CD4-positive, alpha-beta T cell treated with Interleukin-6 at 100 ng/mL for 8 hours (primary cell): ENCODE data around the gene AFF1.
"Not testable (repeated sequence)": the region's sequence is repeated elsewhere in the genome, so short reads cannot be mapped to it uniquely, and the experiment has no call there.

ENCODE experiments used
- DNase-seq: peaks from one replicate; pipeline ENCODE4 v3.0.0-alpha.2; 2020; ENCODE audit warnings: mixed read lengths, low spot score

Gene AFF1

DNA sequence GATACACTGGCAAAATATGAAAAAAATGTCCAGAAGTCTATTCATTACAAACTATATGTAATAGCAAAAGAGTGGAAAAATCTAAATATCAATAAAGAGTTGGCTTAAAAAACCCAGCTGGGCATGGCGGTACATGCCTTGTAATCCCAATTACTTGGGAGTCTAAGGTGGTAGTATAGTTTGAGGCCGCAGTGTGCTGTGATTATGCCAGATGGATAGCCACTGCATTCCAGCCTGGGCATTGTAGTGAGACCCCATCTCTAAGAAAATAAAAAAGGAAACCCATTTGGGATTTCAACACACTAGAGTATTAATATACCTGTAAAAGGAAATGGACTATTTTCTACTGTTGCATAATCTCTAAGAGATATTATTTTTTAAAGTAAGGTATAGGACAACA lies 45.4 kb downstream of the AFF1 start:
- DNase-seq, result no peak

- peak; percentile 13 for DNase-seq
Observed at GRCh38 chr4:86981789-86982188, 47.0 kb downstream of the AFF1 start.

- not testable (repeated sequence) for DNase-seq
Observed at GRCh38 chr4:86985852-86986251, 51.0 kb downstream of the AFF1 start.

DNA sequence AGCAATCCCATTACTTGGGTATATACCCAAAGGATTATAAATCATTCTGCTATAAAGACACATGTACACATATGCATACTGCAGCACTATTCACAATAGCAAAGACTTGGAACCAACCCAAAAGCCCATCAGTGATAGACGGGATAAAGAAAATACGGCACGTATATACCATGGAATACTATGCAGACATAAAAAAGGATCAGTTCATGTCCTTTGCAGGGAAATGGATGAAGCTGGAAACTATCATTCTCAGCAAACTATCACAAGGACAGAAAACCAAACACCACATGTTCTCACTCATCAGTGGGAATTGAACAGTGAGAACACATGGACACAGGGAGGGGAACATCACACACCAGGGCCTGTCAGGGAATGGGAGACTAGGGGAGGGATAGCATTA lies 54.8 kb downstream of the AFF1 start:
- not testable (repeated sequence) for DNase-seq

GRCh38 chr4:86990510-86990909 lies 55.7 kb downstream of the AFF1 start:
- no peak for DNase-seq

- no peak for DNase-seq
Observed at GRCh38 chr4:86991994-86992393, 57.2 kb downstream of the AFF1 start.

DNA sequence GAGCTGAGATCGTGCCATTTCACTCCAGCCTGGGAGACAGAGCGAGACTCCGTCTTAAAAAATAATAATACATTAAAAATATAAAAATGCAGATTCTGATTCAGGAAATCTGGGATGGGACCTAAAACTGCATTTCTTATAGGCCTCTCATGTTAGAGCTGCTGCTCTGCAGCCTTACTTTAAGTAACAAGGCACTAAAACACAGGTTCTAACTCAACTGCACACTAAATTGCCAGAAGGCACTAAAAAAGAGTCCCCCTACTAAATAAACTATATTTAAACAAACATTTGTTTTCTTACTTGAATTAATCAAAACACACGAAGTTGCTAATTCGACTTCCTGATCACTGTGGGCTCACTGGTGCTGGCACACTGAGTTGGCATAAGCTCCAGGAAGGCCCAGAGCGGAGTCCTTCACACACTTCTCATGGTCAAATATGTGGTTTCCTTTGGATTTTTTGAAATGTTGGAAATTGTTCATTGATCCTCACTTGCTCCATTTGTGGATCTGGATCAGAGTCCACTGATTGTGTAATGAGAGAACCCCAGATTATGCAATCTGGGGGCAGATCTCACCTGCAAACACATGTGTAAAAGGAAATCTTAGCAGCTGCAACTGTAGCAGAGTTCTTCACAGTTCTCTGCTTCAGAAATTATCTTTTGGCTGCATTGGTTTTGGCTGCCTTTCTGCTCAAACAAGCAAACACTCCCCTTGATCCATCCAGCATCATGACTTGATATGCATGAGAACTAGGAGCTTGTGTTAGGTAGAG lies 59.3 kb downstream of the AFF1 start:
- no peak for DNase-seq

DNA sequence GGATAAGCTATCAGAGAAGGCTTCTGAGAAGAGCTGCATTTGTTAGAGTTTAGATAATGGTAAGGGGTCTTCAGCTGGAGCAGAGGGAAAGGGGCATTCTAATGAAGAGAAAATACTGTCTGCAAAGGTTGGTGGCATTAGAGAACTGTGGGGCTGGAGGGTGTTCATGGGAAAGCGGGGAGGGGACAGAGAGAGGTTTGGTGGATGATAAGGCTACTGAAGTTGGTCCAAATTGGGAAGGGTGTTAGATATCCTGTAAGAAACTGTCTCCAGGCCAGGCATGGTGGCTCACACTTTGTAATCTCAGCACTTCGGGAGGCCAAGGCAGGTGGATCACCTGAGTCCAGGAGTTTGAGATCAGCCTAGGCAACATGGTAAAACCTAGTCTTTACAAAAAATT lies 59.9 kb downstream of the AFF1 start:
- DNase-seq, result no peak

- not testable (repeated sequence) for DNase-seq
Observed at GRCh38 chr4:86996510-86996909, 61.7 kb downstream of the AFF1 start.

DNA sequence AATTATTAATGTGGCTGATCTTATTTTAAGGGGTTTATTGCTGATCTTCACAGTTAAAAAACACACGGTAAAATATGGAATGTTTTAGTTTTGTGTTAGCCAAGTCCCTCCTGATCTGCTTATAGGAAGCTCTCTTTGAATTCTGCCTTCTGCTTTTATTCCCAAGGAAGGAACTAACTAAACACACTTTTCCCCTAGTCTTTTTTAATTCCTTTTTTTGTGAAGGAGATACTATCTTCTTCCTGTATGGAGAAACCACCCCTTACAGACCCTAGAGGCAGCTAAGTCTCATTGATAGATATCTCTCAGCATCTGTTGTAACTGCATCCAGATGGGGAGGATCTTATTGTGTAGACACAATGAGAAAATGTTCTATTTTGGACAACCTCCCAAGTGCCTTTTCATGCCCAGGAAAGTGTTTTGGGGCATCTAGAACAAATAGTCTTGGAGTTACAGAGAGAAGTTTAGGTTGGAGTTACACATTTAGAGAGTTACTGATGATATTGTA lies 64.4 kb downstream of the AFF1 start:
- DNase-seq, result no peak

- DNase-seq, result no peak
Observed at GRCh38 chr4:87002682-87003043, 67.9 kb downstream of the AFF1 start.

DNA sequence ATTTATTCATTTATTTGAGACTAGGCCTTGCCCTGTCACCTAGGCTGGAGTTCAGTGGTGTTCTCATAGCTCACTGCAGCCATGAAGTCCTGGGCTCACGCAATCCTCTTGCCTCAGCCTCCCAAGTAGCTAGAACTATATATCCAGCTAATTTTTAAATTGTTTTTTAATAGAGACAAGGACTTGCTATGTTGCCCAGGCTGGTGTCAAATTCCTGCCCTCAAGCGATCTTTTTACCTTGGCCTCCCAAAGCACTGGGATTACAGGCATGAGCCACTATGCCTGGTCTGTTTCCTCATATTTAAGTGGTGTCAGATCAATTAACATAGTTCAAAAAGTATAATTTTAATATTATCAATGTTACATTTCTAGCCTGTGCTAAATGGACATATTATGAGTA lies 68.5 kb downstream of the AFF1 start:
- no peak for DNase-seq

GRCh38 chr4:87005369-87005689 lies 70.5 kb downstream of the AFF1 start:
- no peak for DNase-seq

GRCh38 chr4:87005690-87006425 lies 71.0 kb downstream of the AFF1 start:
- peak; percentile 12 for DNase-seq

DNA sequence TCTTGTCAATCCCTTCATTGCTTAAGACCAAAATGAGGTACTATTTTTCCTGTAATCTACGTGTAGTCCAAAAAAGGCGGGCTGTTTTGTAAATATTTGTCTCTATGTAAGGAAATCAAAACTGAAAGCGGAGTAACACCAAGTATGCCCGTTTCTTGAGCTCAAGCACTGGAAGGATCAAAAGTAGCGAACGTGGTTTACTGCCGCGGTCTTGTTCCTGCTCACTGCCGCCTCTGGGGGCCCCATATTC lies 71.5 kb downstream of the AFF1 start:
- DNase-seq, result no peak

DNA sequence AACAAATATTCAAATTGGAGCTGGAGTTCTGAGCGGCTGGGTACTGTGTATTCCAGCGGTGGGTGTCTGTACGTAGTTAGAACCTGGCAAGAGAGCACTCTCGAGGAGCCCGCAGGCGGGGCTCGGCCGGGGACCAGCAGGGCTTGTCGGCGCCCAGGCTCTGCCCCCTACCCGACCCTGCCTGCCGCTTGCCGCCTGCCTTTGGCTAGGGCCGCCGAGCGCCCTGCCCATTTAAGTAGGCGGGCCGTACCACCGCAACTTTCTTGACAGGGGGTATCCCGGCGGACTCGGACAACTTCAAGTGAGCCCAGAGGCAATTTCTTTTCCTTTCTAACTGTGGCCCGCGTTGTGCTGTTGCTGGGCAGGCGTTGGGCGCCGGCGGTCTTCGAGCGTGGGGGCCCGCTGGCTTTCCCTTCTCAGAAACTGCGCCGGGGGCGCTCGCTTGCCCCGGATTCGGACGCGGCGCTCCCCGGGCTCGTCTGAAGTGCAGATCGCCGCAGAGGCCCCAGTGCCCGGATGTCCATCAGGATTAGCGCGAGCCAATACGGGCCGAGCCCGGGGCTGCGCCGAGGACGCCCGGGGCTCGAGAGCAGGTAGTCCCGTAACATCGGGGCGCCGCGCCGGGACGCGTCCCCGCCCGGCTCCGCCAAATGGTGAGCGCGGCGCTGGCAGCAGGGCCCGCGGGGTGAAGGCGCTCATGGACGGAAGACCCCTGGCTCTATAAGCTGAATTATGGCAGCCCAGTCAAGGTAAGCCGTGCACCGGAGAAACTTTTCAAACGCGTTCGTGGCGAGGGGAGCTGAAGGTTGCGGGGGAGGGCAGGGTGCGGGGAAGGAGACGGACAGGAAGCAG lies 72.1 kb downstream of the AFF1 start:
- peak; percentile 85 for DNase-seq

DNA sequence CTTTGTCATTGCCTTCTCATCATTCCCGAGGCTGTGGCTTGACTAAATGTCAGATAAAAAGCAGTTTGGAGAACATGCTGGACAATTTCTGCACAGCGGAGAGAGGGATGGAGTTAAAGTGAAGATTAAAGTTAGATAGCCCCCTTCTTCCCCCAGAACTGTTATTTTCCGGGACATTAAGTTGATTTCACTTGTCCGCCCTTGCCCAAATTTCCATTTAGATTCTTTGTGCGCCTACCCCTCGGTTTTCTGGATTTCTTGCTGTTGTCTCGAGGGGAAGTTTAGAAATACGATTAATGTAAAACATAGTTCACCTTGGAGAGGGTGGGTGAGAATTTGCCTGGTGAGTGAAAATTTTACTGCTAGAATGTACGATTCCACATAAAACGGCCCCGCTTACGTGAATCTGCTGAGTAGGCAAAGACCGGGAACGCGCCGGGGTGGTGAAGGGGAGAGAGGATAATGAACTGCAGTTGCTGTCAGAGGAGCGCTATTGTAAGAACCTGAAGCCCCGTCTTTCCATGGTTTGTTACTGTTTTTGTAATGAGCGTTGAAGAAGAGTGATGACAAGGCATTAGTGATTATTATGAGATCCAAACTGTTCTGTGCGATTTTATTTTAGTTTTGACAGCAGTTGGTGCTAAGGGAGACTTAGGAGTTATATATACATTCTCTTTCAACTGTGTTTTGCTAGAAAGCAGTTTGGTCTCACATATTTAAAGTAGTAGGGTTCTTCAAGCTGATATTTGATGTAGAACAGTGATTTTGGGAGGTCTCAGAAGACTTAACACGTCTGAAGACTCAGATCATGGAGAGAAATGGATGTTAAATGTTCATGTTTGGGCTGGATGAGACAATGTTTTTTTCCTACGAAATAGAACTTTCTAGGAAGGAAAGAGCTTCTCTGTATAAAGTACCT lies 73.0 kb downstream of the AFF1 start:
- peak; percentile 26 for DNase-seq

DNA sequence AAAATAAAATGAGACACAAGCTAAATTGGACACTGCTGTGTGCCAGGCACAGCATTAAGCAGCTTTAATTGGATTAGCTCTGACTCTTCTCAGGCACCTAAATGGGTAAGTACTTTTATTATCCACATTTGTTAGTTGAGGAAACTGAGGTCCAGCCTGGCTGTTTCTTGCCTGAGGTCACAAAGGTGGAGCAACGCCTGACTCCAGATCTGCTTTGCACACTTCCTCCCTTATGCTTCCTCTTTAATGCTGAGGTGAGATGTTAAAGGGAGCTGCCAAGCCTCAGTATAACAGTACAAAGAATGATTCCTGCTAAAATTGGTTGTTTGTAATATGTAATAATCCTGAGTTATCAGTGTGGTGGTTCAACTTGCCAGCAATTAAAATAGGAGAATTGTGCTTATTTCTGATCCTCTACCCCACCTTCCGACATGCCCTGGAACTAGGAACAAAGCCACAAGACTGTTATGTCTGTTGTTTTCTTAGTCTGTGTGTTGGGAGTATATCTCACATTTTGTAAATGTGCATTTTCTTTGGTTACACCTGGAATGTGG lies 74.4 kb downstream of the AFF1 start:
- no peak for DNase-seq

GRCh38 chr4:87010192-87010591 lies 75.4 kb downstream of the AFF1 start:
- no peak for DNase-seq

GRCh38 chr4:87011340-87012034 lies 76.7 kb downstream of the AFF1 start:
- no peak for DNase-seq
